ENCODE results near the gene ZNF436.
A peak's percentile ranks its signal among the peaks of the same experiment; 100 is the strongest.

Gene ZNF436

DNA sequence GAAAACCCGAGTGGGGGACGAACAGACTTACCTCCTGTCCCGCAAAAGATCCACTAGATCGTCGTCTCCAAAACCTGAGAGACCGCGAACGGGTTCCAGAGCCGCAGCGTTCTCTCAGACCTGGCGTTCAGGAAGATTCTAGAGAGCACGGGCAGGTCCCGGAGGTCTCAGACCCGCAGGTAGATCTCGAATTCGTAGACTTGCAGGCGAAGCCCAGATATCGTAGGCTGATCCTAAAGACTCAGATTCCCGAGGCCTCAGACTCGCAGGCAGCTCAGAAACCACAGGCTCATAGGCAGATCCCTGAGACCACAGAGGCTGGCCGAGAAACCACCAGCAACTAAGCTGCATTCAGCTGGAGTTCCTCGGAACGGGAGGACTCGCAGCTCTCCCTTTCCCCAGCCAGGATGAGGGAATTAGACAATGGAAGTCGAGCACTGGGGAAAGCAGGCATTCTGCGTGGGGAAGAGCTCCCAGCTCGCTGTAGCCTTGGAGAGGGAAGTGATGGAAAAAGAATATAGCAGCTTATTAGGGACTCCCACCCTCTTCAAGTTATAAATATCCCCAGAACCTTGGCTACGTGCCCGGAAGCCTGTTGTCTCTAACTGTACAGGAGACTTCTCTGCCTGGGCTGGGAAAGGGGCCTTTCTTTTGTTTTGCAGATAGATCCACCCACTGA, at the start of gene ZNF436:
Gene ZNF436 (minus strand): TSS at position 502 of the 679 bp plus-strand sequence. CDS start 1,831 bp downstream, outside the sequence.
- Histone ChIP-seq H3K4me3 (ENCODE audit: low read depth in 1 of 5, low read length in 5 of 5) (peak within 1 kb of the TSS; percentile 73 to 99 (median 96)), H3K27me3 (ENCODE audit: control insufficient read depth in 5 of 5, insufficient read depth in 4 of 5, low read length in 5 of 5) (peaks cover 0 to 4% (median 0%) of the 10 kb centered on the region in 5 donors), H3K9ac (ENCODE audit: low read length in 5 of 5) (peak within 1 kb of the TSS; percentile 96 to 99 (median 98)), H3K27ac (ENCODE audit: low read depth, low read length) (peak within 1 kb of the TSS; percentile 100), H3K4me1 (ENCODE audit: control insufficient read depth in 5 of 5, insufficient read depth in 5 of 5, low read length in 5 of 5) (peaks cover 21 to 63% (median 61%) of the 10 kb centered on the region in 5 donors), H3K9me3 (ENCODE audit: control insufficient read depth in 5 of 5, low read length in 5 of 5) (peaks cover 0 to 4% (median 3%) of the 10 kb centered on the region in 5 donors), H3K36me3 (ENCODE audit: control insufficient read depth in 5 of 5, insufficient read depth in 5 of 5, low read length in 5 of 5) (peaks cover 13 to 23% (median 18%) of the 10 kb centered on the region in 5 donors)

DNA sequence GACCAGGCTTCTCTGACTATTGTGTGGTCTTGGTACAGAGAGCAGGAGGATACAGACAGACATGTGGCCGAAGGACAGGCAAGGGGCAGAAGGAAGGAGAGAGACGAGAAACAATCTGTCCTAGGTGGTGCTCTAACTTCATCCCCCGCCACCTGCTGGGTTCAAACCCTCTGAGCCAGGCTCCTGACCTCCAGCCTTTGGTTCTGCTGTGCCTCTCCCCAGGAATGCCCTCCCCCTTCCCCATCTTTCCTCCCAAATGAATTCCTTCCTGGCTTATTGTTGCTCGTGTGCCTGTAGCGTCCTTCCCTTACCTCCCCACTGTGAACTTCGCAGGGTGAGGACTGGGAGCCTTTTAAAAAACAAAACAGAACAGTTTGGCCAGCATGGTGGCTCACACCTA, 49.5 kb upstream of the ZNF436 start:
- Histone ChIP-seq H3K27ac (ENCODE audit: low read depth, low read length) (no peak overlapping the region), H3K9me3 (ENCODE audit: control insufficient read depth in 5 of 5, low read length in 5 of 5) (no peaks in the 10 kb centered on the region), H3K27me3 (ENCODE audit: control insufficient read depth in 5 of 5, insufficient read depth in 4 of 5, low read length in 5 of 5) (no peaks in the 10 kb centered on the region), H3K4me1 (ENCODE audit: control insufficient read depth in 5 of 5, insufficient read depth in 5 of 5, low read length in 5 of 5) (peaks cover 10 to 30% (median 24%) of the 10 kb centered on the region in 5 donors), H3K4me3 (ENCODE audit: low read depth in 1 of 5, low read length in 5 of 5) (no peak overlapping the region), H3K36me3 (ENCODE audit: control insufficient read depth in 5 of 5, insufficient read depth in 5 of 5, low read length in 5 of 5) (peaks cover 0 to 15% (median 6%) of the 10 kb centered on the region in 5 donors), H3K9ac (ENCODE audit: low read length in 5 of 5) (no peak overlapping the region)

GRCh38 chr1:23417570-23417969, 47.9 kb upstream of the ZNF436 start:
- Histone ChIP-seq H3K4me3 (ENCODE audit: low read depth in 1 of 5, low read length in 5 of 5) (no peak overlapping the region), H3K9me3 (ENCODE audit: control insufficient read depth in 5 of 5, low read length in 5 of 5) (no peaks in the 10 kb centered on the region), H3K4me1 (ENCODE audit: control insufficient read depth in 5 of 5, insufficient read depth in 5 of 5, low read length in 5 of 5) (peaks cover 7 to 16% (median 10%) of the 10 kb centered on the region in 5 donors), H3K36me3 (ENCODE audit: control insufficient read depth in 5 of 5, insufficient read depth in 5 of 5, low read length in 5 of 5) (peaks cover 0 to 15% (median 6%) of the 10 kb centered on the region in 5 donors), H3K27ac (ENCODE audit: low read depth, low read length) (no peak overlapping the region), H3K9ac (ENCODE audit: low read length in 5 of 5) (no peak overlapping the region), H3K27me3 (ENCODE audit: control insufficient read depth in 5 of 5, insufficient read depth in 4 of 5, low read length in 5 of 5) (no peaks in the 10 kb centered on the region)

- Histone ChIP-seq H3K9ac (ENCODE audit: low read length in 5 of 5) (no peak overlapping the region), H3K27me3 (ENCODE audit: control insufficient read depth in 5 of 5, insufficient read depth in 4 of 5, low read length in 5 of 5) (no peaks in the 10 kb centered on the region), H3K9me3 (ENCODE audit: control insufficient read depth in 5 of 5, low read length in 5 of 5) (no peaks in the 10 kb centered on the region), H3K27ac (ENCODE audit: low read depth, low read length) (no peak overlapping the region), H3K4me3 (ENCODE audit: low read depth in 1 of 5, low read length in 5 of 5) (no peak overlapping the region), H3K4me1 (ENCODE audit: control insufficient read depth in 5 of 5, insufficient read depth in 5 of 5, low read length in 5 of 5) (peaks cover 2 to 10% (median 4%) of the 10 kb centered on the region in 5 donors), H3K36me3 (ENCODE audit: control insufficient read depth in 5 of 5, insufficient read depth in 5 of 5, low read length in 5 of 5) (peaks cover 0 to 15% (median 6%) of the 10 kb centered on the region in 5 donors)
Observed at GRCh38 chr1:23416964-23417363, 47.3 kb upstream of the ZNF436 start.

DNA sequence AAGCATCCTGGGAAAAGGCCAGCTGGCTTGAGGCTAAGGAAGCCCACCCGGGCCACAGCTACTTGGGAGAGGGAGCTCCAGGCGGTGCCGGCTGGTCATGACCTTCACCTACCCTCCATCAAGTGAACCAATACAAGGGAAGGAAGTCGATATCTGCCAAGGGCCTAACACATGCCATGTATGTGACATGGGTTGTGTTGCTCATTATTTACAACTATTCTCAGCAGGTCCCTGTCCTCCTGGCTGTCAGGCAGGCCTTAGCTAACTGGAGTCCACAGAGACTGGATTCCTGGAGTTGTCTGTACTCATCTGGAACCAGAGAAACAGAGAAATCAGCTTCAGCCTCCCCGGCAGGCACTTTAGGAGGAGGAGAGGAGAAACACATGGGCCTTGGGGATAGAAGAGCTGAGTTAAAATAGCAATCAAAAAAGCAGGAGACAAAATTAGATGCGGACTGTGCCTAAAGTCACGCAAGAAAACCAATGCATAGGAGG, 39.2 kb upstream of the ZNF436 start:
- Histone ChIP-seq H3K36me3 (ENCODE audit: control insufficient read depth in 5 of 5, insufficient read depth in 5 of 5, low read length in 5 of 5) (peaks cover 2 to 9% (median 3%) of the 10 kb centered on the region in 5 donors), H3K27me3 (ENCODE audit: control insufficient read depth in 5 of 5, insufficient read depth in 4 of 5, low read length in 5 of 5) (no peaks in the 10 kb centered on the region), H3K9me3 (ENCODE audit: control insufficient read depth in 5 of 5, low read length in 5 of 5) (no peaks in the 10 kb centered on the region), H3K4me1 (ENCODE audit: control insufficient read depth in 5 of 5, insufficient read depth in 5 of 5, low read length in 5 of 5) (peaks cover 4 to 15% (median 6%) of the 10 kb centered on the region in 5 donors), H3K27ac (ENCODE audit: low read depth, low read length) (no peak overlapping the region), H3K9ac (ENCODE audit: low read length in 5 of 5) (no peak overlapping the region), H3K4me3 (ENCODE audit: low read depth in 1 of 5, low read length in 5 of 5) (no peak overlapping the region)

GRCh38 chr1:23407016-23407630, 37.5 kb upstream of the ZNF436 start:
- Histone ChIP-seq H3K36me3 (ENCODE audit: control insufficient read depth in 5 of 5, insufficient read depth in 5 of 5, low read length in 5 of 5) (peaks cover 2 to 9% (median 3%) of the 10 kb centered on the region in 5 donors), H3K4me1 (ENCODE audit: control insufficient read depth in 5 of 5, insufficient read depth in 5 of 5, low read length in 5 of 5) (peaks cover 7 to 30% (median 20%) of the 10 kb centered on the region in 5 donors), H3K9me3 (ENCODE audit: control insufficient read depth in 5 of 5, low read length in 5 of 5) (no peaks in the 10 kb centered on the region), H3K9ac (ENCODE audit: low read length in 5 of 5) (no peak overlapping the region), H3K4me3 (ENCODE audit: low read depth in 1 of 5, low read length in 5 of 5) (no peak overlapping the region), H3K27me3 (ENCODE audit: control insufficient read depth in 5 of 5, insufficient read depth in 4 of 5, low read length in 5 of 5) (no peaks in the 10 kb centered on the region), H3K27ac (ENCODE audit: low read depth, low read length) (no peak overlapping the region)

GRCh38 chr1:23405946-23406345, 36.3 kb upstream of the ZNF436 start:
- Histone ChIP-seq H3K27me3 (ENCODE audit: control insufficient read depth in 5 of 5, insufficient read depth in 4 of 5, low read length in 5 of 5) (no peaks in the 10 kb centered on the region), H3K9me3 (ENCODE audit: control insufficient read depth in 5 of 5, low read length in 5 of 5) (no peaks in the 10 kb centered on the region), H3K4me3 (ENCODE audit: low read depth in 1 of 5, low read length in 5 of 5) (no peak overlapping the region), H3K27ac (ENCODE audit: low read depth, low read length) (no peak overlapping the region), H3K36me3 (ENCODE audit: control insufficient read depth in 5 of 5, insufficient read depth in 5 of 5, low read length in 5 of 5) (peaks cover 2 to 9% (median 3%) of the 10 kb centered on the region in 5 donors), H3K4me1 (ENCODE audit: control insufficient read depth in 5 of 5, insufficient read depth in 5 of 5, low read length in 5 of 5) (peaks cover 7 to 37% (median 21%) of the 10 kb centered on the region in 5 donors), H3K9ac (ENCODE audit: low read length in 5 of 5) (no peak overlapping the region)

DNA sequence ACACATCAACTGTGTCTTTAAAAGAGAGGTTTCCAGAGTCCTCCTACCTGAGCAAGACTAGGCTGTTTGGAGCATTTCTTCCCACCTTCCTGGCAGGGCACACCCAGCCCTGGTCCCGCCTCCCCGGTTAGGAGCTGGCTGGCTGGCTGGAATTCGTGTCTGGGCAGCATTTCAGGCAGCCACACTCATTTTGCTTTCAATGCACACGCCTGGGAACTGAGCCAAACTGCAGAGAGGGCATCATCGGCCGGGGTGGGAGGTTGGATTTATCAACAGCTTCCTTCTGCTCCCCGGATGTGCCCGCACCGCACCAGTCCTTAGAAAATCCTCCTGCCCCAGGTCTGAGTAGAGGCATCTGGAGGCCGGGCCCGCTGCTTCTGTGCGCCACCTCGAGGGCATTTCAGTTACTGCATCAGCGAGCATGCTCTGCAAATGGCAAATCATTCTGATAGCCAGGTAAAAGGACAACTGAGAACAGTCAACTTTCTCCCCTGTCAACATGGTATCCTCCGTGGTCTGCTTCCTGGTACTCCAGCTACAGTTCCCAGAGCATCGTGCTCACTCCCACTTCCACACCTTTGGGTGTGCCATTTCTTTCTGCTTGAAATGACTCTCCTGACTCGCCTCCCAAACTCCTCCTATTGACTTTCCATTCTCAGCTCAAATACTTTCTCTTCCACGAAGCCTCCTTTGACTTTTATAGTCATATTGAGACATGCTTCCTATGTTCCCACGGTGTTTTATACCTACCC, 34.3 kb upstream of the ZNF436 start:
- Histone ChIP-seq H3K27me3 (ENCODE audit: control insufficient read depth in 5 of 5, insufficient read depth in 4 of 5, low read length in 5 of 5) (no peaks in the 10 kb centered on the region), H3K9me3 (ENCODE audit: control insufficient read depth in 5 of 5, low read length in 5 of 5) (no peaks in the 10 kb centered on the region), H3K9ac (ENCODE audit: low read length in 5 of 5) (peak overlapping the region in 1 of 5 donors; percentile 6), H3K4me1 (ENCODE audit: control insufficient read depth in 5 of 5, insufficient read depth in 5 of 5, low read length in 5 of 5) (peaks cover 7 to 42% (median 28%) of the 10 kb centered on the region in 5 donors), H3K4me3 (ENCODE audit: low read depth in 1 of 5, low read length in 5 of 5) (peak overlapping the region in 2 of 5 donors; percentile 6 to 20), H3K36me3 (ENCODE audit: control insufficient read depth in 5 of 5, insufficient read depth in 5 of 5, low read length in 5 of 5) (peaks cover 2 to 9% (median 3%) of the 10 kb centered on the region in 5 donors), H3K27ac (ENCODE audit: low read depth, low read length) (peak overlapping the region; percentile 42)

- Histone ChIP-seq H3K27ac (ENCODE audit: low read depth, low read length) (peak overlapping the region; percentile 42), H3K9ac (ENCODE audit: low read length in 5 of 5) (no peak overlapping the region), H3K4me3 (ENCODE audit: low read depth in 1 of 5, low read length in 5 of 5) (no peak overlapping the region)
Observed at GRCh38 chr1:23403355-23403734, 33.7 kb upstream of the ZNF436 start.

More at GRCh38 chr1:23403355-23403734, 33.7 kb upstream of the ZNF436 start:
- Histone ChIP-seq H3K36me3 (ENCODE audit: control insufficient read depth in 5 of 5, insufficient read depth in 5 of 5, low read length in 5 of 5) (peaks cover 0 to 4% (median 2%) of the 10 kb centered on the region in 5 donors), H3K4me1 (ENCODE audit: control insufficient read depth in 5 of 5, insufficient read depth in 5 of 5, low read length in 5 of 5) (peaks cover 6 to 36% (median 28%) of the 10 kb centered on the region in 5 donors), H3K9me3 (ENCODE audit: control insufficient read depth in 5 of 5, low read length in 5 of 5) (no peaks in the 10 kb centered on the region), H3K27me3 (ENCODE audit: control insufficient read depth in 5 of 5, insufficient read depth in 4 of 5, low read length in 5 of 5) (no peaks in the 10 kb centered on the region)
